Vagina (tissue), 2 donors: ENCODE results near the gene MAP4K4.

Source experiments
- CTCF ChIP-seq, 3 experiments: fragments of 450-650 bp in 2 of 3; fragments of 200-600 bp in 1 of 3; sonication (generic) in 1 of 3; IDR thresholded peaks; one replicate each; pipeline ENCODE4 v1.5.1; 2017 to 2019; ENCODE audit warnings: antibody characterized with exemption in 3 of 3, mild to moderate bottlenecking in 2 of 3, moderate library complexity in 2 of 3
- POLR2A ChIP-seq, 2 donors: fragments of 450-650 bp; IDR thresholded peaks; one replicate each; pipeline ENCODE4 v1.6.1; 2017; ENCODE audit warnings: antibody characterized with exemption in 2 of 2, mild to moderate bottlenecking in 2 of 2, moderate library complexity in 2 of 2
- POLR2AphosphoS5 ChIP-seq, 2 donors: sonication (generic); formaldehyde crosslinking; IDR thresholded peaks; one replicate each; pipeline ENCODE4 v1.9.0; 2017; ENCODE audit warnings: antibody characterized with exemption in 2 of 2, mild to moderate bottlenecking in 2 of 2, low read depth in 1 of 2; ENCODE audit not compliant: insufficient read depth in 1 of 2

DNA sequence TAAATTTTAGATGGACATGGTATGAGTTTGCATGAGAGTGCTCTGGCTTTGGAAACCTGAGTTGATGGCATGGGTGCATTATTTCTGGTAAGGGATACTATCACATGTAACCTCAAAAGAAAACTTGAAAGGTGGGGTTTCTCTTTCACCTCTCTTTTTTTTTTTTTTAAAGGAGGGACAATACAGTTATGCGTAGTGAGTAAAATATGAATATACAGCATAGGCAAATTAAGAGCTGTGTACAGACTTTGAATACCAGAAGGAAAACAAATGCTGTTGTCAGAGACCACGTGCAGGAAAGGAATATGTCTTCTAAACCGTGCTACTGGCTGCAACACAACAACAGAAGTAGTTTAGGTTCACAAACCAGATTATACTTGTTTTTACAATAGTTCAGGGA, 82.1 kb downstream of the MAP4K4 start:
- TF ChIP-seq CTCF (IDR thresholded peaks at IDR 0.05) = no peak
- no peak for TF ChIP-seq POLR2A (IDR thresholded peaks at IDR 0.05)
- no peak for TF ChIP-seq POLR2AphosphoS5 (IDR thresholded peaks at IDR 0.05; ENCODE audit: insufficient read depth in 1 of 2, low read depth in 1 of 2)
